Pancreas (tissue), 10 donors: ENCODE results near the gene GRIK1. TPM values are rescaled to one million over a fixed set of nuclear protein-coding genes. Genes with fewer than 3 reads are reported as not detected.

Experiments
- ATAC-seq, 4 donors: fragments of 200-7000 bp; cut with Tn5 transposase; one replicate each; pipeline versions ENCODE4 v1.8.0 to v1.9.1; 2020; ENCODE audit warnings: mild to moderate bottlenecking in 4 of 4, moderate library complexity in 4 of 4
- DNase-seq, 6 donors: peaks; one replicate each; pipeline ENCODE4 v3.0.0-alpha.2; 2020
- FAIRE-seq: peaks from 2 replicates; lab custom pipeline; 2012; peaks lifted over from hg19 to GRCh38; lab: Jason Lieb, UNC
- H3K27ac ChIP-seq, 4 donors: fragments of 200-600 bp; sonication (generic); 1 replicate in 3 of 4; 2 replicates in 1 of 4; pipeline versions ENCODE4 v1.5.0 to v1.8.0; 2020
- H3K27me3 ChIP-seq, 4 donors: fragments of 200-600 bp; one replicate each; pipeline ENCODE4 v1.8.0; 2021
- H3K36me3 ChIP-seq, 3 donors: fragments of 200-600 bp; sonication (generic) in 1 of 3; one replicate each; pipeline versions ENCODE4 v1.5.0 to v1.8.0; 2020 to 2021
- H3K4me1 ChIP-seq, 3 donors: fragments of 200-600 bp; one replicate each; pipeline ENCODE4 v1.8.0; 2021
- H3K4me3 ChIP-seq, 4 donors: fragments of 200-600 bp; sonication (generic) in 2 of 4; one replicate each; pipeline versions ENCODE4 v1.5.0 to v1.8.0; 2020 to 2021
- H3K9me3 ChIP-seq, 4 donors: fragments of 200-600 bp; one replicate each; pipeline ENCODE4 v1.8.0; 2021
- WGBS, 2 donors: extraction: QIAGEN DNeasy Blood & Tissue Kit; methylation state at CpG; one replicate each; pipeline ENCODE4 v1.1.7; 2013; 5-methylcytosine and 5-hydroxymethylcytosine counted together
- intact Hi-C, 3 donors: fragments of 100-400 bp; cut with DNase I; formaldehyde crosslinking; loops; one replicate each; pipeline versions ENCODE4 v1.11.1 to v1.14.2; 2022
- polyA plus RNA-seq, 2 donors: library from polyadenylated mRNA; stranded (reverse); fragments of 200-250 nt; gene quantifications; one replicate each; pipeline ENCODE4 v1.2.3, GENCODE V29; 2013
- total RNA-seq, 6 donors: library from RNA; stranded (reverse); fragmentation: NEBNext Ultra II Directional in 4 of 6; extraction: Animal tissue kit (Norgen Biotek cat#: 25700) in 4 of 6; gene quantifications; one replicate each; pipeline versions ENCODE4 v1.2.1 to v1.2.4, GENCODE V29; 2021 to 2023
- TF ChIP-seq, protein P1 (sequence below), 4 donors: fragments of 200-600 bp; sonication (generic) in 3 of 4; IDR thresholded peaks; one replicate each; pipeline versions ENCODE4 v1.5.0 to v1.8.0; 2021; ENCODE audit warnings: antibody characterized with exemption in 4 of 4
- donor health status: healthy with polysubstance abuse.
- donor health status: DM: no; HTN: no; CAD: no; lungs with moderate emphysema.
- donor health status: DM: no; HTN: no; CAD: no.
- donor health status: control.
- donor health status: control.
- donor health status: Bipolar disorder and iron deficiency.
- donor health status: DM: yes; HTN: yes; CAD: no.
- donor health status: DM: no; HTN: no; CAD: no.
- donor health status: DM: no; HTN: no; CAD: no.
- donor health status: DM: yes; HTN: yes; CAD: no.

The GRIK1 gene
- total and polyA plus RNA-seq, 8 donors, result 0.02 to 0.09 (median 0.08) TPM; not detected in 5

DNA sequence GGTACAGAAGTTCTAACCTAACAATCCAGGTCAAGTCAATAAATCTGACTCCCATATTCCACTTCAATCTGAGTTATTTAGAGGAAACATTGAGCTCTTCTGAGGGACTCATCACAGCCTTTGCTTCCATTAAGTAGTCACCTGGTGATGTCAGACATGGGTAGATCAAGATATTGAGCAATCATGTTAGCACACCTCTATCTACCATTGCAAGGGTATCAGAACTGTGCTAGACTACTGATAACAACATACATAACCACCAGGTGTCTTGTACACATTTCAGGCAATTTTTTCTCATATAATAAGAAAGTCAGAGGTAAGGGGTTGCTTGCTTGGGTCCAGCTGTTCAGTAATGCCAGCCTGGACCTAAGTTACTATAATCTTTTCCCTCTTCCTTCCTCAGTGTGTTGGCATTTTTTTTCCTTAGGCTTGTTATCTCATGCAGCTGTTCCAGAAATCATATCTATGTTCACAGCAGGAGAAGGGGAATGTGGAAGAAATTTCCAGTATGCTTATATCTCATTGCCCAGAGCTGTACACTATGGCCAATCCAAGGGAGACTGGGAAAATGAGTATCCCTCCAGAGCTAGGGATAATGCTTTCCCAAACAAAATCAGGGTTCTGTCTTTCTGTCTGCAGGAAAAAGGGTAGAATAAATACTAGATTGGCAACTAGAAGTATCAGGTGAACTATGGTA is 52.3 kb downstream of the GRIK1 start:
- ATAC-seq, result peak; percentile 73 to 88 (median 84)
- intact Hi-C loops, result no loop called here
- Histone ChIP-seq H3K9me3 (no peaks in the 10 kb centered on the region), H3K4me1 (no peaks in the 10 kb centered on the region), H3K27ac (no peak overlapping the region), H3K27me3 (no peaks in the 10 kb centered on the region), H3K36me3 (no peaks in the 10 kb centered on the region), H3K4me3 (no peak overlapping the region)
- TF ChIP-seq, protein P1, sequence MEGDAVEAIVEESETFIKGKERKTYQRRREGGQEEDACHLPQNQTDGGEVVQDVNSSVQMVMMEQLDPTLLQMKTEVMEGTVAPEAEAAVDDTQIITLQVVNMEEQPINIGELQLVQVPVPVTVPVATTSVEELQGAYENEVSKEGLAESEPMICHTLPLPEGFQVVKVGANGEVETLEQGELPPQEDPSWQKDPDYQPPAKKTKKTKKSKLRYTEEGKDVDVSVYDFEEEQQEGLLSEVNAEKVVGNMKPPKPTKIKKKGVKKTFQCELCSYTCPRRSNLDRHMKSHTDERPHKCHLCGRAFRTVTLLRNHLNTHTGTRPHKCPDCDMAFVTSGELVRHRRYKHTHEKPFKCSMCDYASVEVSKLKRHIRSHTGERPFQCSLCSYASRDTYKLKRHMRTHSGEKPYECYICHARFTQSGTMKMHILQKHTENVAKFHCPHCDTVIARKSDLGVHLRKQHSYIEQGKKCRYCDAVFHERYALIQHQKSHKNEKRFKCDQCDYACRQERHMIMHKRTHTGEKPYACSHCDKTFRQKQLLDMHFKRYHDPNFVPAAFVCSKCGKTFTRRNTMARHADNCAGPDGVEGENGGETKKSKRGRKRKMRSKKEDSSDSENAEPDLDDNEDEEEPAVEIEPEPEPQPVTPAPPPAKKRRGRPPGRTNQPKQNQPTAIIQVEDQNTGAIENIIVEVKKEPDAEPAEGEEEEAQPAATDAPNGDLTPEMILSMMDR (IDR thresholded peaks at IDR 0.05), result no peak
- no peak for DNase-seq
- no peak for FAIRE-seq

DNA sequence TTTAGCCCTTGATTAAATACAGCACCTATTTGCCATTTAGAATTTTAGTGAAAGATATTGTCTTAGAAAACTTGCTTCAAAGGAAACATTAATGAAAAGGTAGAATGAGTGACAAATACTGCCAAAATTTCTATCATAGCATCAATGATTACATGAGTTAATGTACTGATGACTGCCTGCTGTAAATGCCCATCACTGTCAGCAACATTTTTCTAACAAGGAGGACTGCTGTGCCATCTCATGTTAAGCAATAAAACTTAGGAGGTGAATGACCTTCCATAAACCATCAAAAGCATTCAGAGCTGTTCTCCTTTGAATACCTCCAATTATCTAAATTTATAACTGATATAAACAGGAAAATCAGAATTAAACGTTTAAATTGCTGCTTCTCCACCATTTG is 54.3 kb downstream of the GRIK1 start:
- DNase-seq, result no peak
- no peaks in the 10 kb centered on the region for H3K9me3 ChIP-seq
- H3K4me1 ChIP-seq, result no peaks in the 10 kb centered on the region
- no peak overlapping the region for H3K4me3 ChIP-seq
- no peak for ATAC-seq
- TF ChIP-seq, protein P1 (IDR thresholded peaks at IDR 0.05), result no peak
- H3K36me3 ChIP-seq, result no peaks in the 10 kb centered on the region
- FAIRE-seq, result no peak
- no peaks in the 10 kb centered on the region for H3K27me3 ChIP-seq
- H3K27ac ChIP-seq, result no peak overlapping the region
- intact Hi-C loops, result no loop called here
- WGBS, 2 donors, result 36 to 39% methylated on average over 1 of the region's 1 CpG

DNA sequence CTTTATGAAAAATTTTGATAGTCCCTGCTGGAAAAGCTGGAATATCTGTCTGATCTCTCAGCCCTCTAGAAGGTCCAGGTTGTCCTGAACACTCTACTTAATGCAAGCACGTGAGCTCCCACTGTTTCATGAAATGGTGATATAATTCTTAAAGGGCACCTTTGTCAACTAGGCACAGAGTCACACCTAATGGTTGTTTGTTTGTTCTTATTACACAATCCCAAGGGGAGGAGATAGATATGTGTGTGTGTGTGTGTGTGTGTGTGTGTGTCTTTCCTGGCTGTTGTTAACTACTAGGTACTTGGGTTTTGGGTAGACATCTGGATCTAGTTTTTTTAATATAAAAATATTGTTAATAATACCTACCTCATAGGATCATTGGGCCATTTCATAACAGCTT is 63.9 kb downstream of the GRIK1 start:
- DNase-seq (no peak), ATAC-seq (peak in 1 of 4 donors; percentile 11), FAIRE-seq (no peak)
- Histone ChIP-seq H3K4me3 (no peak overlapping the region), H3K27ac (no peak overlapping the region), H3K36me3 (no peaks in the 10 kb centered on the region), H3K4me1 (no peaks in the 10 kb centered on the region), H3K27me3 (no peaks in the 10 kb centered on the region), H3K9me3 (no peaks in the 10 kb centered on the region)
- TF ChIP-seq, protein P1 (IDR thresholded peaks at IDR 0.05), result no peak
- 42 to 48% methylated on average over 1 of the region's 1 CpG for WGBS, 2 donors
- intact Hi-C loops, result no loop called here

DNA sequence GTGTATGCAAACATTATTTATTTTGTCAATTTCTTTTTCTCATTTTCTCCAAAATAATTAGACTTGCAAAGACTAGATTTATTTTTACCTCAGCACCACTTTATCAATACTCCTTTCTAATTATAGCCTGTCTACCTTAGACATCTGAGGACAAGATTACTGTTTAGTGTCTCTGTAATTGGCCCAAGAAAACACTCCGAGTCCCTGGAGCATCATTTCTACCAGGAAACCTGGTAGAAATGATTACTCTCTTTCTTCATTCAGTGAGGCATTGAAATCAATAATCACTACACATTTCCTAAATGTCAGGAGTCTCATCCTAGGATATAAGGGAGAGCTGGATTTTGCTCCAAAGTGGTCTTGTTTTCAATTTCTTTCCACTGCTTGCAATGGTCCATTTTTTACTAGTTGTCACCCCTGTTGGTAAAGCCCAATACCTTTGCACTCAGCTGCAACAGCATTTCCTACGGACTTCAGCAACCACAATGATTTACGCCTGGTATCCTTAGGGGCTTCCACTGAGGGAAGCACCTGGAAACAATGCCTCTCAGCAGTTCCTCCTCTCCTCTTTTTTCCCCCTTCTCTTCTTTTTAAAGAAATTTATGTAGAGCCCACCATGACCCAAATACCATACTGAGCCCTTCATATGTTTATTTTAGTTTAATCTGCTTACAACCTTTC is 64.6 kb downstream of the GRIK1 start:
- DNase-seq (no peak), FAIRE-seq (no peak), ATAC-seq (no peak)
- 79 to 84% methylated on average over 3 of the region's 3 CpGs for WGBS, 2 donors
- TF ChIP-seq, protein P1 (IDR thresholded peaks at IDR 0.05), result no peak
- Histone ChIP-seq H3K4me3 (no peak overlapping the region), H3K4me1 (no peaks in the 10 kb centered on the region), H3K27ac (no peak overlapping the region), H3K36me3 (no peaks in the 10 kb centered on the region), H3K27me3 (no peaks in the 10 kb centered on the region), H3K9me3 (no peaks in the 10 kb centered on the region)
- intact Hi-C loops, result no loop called here

DNA sequence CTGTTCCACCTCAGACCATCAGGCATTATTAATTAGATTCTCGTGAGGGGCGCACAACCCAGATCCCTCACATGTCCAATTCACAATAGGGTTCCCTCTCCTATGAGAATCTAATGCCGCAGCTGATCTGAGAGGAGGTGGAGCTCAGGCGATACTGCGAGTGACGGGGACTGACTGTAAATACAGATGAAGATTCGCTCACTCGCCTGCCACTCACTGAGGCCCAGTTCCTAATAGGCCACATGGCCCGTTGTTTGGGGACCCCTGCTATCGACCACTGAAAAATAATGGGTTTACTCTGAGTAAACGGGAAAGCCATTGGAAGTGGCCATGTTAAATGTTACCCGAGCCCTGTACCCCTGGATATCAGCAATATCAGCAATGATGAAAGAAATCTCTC is 65.9 kb downstream of the GRIK1 start:
- FAIRE-seq, result no peak
- Histone ChIP-seq H3K9me3 (no peaks in the 10 kb centered on the region), H3K4me3 (no peak overlapping the region), H3K36me3 (no peaks in the 10 kb centered on the region), H3K4me1 (no peaks in the 10 kb centered on the region), H3K27me3 (no peaks in the 10 kb centered on the region), H3K27ac (no peak overlapping the region)
- WGBS, 2 donors, result 88 to 90% methylated on average over 12 of the region's 12 CpGs
- TF ChIP-seq, protein P1 (IDR thresholded peaks at IDR 0.05), result no peak
- intact Hi-C loops, result no loop called here
- no peak for DNase-seq
- ATAC-seq, result no peak
